Measurements from ENCODE around the gene FBLL1.
A peak's percentile ranks its signal among the peaks of the same experiment; 100 is the strongest.

FBLL1 gene

GRCh38 chr5:168494057-168494555 lies 35.0 kb upstream of the FBLL1 start:
- no peaks in the 10 kb centered on the region for H3K9me3 ChIP-seq (ENCODE audit: control extremely low read depth in 1 of 5, control insufficient read depth in 4 of 5, insufficient read depth in 2 of 5, low read depth in 1 of 5, low read length in 4 of 5)
- POLR2A ChIA-PET, result no interaction called here
- 97% methylated on average over 3 of the region's 5 CpGs for WGBS (ENCODE audit: insufficient coverage)
- H3K4me1 ChIP-seq (ENCODE audit: control extremely low read depth in 1 of 4, control insufficient read depth in 4 of 4, insufficient read depth in 4 of 4, low read length in 3 of 4), result no peaks in the 10 kb centered on the region
- H3K27ac ChIP-seq (ENCODE audit: insufficient read depth in 1 of 2, low read depth in 1 of 2, low read length in 2 of 2, poor library complexity in 1 of 2, severe bottlenecking in 2 of 2), result no peak overlapping the region
- CTCF ChIA-PET, result no interaction called here
- H3K36me3 ChIP-seq (ENCODE audit: control insufficient read depth in 4 of 4, insufficient read depth in 4 of 4, low read length in 3 of 4), result peaks cover 27 to 86% (median 57%) of the 10 kb centered on the region in 4 experiments
- H3K27me3 ChIP-seq (replicated peaks in 2 of 5; ENCODE audit: control insufficient read depth in 4 of 5, insufficient read depth in 5 of 5, low read length in 4 of 5), result no peaks in the 10 kb centered on the region
- no peak for DNase-seq
- H3K4me3 ChIP-seq (ENCODE audit: control insufficient read depth in 1 of 7, extremely low read depth in 1 of 7, insufficient read depth in 4 of 7, low read depth in 2 of 7, low read length in 6 of 7), result no peak overlapping the region

GRCh38 chr5:168502563-168503237 lies 26.4 kb upstream of the FBLL1 start:
- no peak overlapping the region for H3K27ac ChIP-seq (ENCODE audit: insufficient read depth in 1 of 2, low read depth in 1 of 2, low read length in 2 of 2, poor library complexity in 1 of 2, severe bottlenecking in 2 of 2)
- no peaks in the 10 kb centered on the region for H3K9me3 ChIP-seq (ENCODE audit: control extremely low read depth in 1 of 5, control insufficient read depth in 4 of 5, insufficient read depth in 2 of 5, low read depth in 1 of 5, low read length in 4 of 5)
- CTCF ChIA-PET, result interaction anchor here (1.6 kb wide), 1 partner anchor 15 kb away, joined by 3 read pairs; no protein-coding TSS in a partner anchor
- no peak overlapping the region for H3K4me3 ChIP-seq (ENCODE audit: control insufficient read depth in 1 of 7, extremely low read depth in 1 of 7, insufficient read depth in 4 of 7, low read depth in 2 of 7, low read length in 6 of 7)
- H3K27me3 ChIP-seq (replicated peaks in 2 of 5; ENCODE audit: control insufficient read depth in 4 of 5, insufficient read depth in 5 of 5, low read length in 4 of 5), result no peaks in the 10 kb centered on the region
- no peak for DNase-seq
- peaks cover 6 to 64% (median 41%) of the 10 kb centered on the region in 4 experiments for H3K36me3 ChIP-seq (ENCODE audit: control insufficient read depth in 4 of 4, insufficient read depth in 4 of 4, low read length in 3 of 4)
- no CpG with 5 or more reads among the region's 7 CpGs for WGBS (ENCODE audit: insufficient coverage)
- POLR2A ChIA-PET, result no interaction called here
- no peaks in the 10 kb centered on the region for H3K4me1 ChIP-seq (ENCODE audit: control extremely low read depth in 1 of 4, control insufficient read depth in 4 of 4, insufficient read depth in 4 of 4, low read length in 3 of 4)

GRCh38 chr5:168513861-168514428 lies 15.2 kb upstream of the FBLL1 start:
- H3K27me3 ChIP-seq (replicated peaks in 2 of 5; ENCODE audit: control insufficient read depth in 4 of 5, insufficient read depth in 5 of 5, low read length in 4 of 5), result no peaks in the 10 kb centered on the region
- H3K4me1 ChIP-seq (ENCODE audit: control extremely low read depth in 1 of 4, control insufficient read depth in 4 of 4, insufficient read depth in 4 of 4, low read length in 3 of 4), result no peaks in the 10 kb centered on the region
- peak in 2 of 3 donors; percentile 4 to 27 for DNase-seq
- H3K9me3 ChIP-seq (ENCODE audit: control extremely low read depth in 1 of 5, control insufficient read depth in 4 of 5, insufficient read depth in 2 of 5, low read depth in 1 of 5, low read length in 4 of 5), result peaks cover 3 to 27% (median 7%) of the 10 kb centered on the region in 5 experiments
- POLR2A ChIA-PET, result no interaction called here
- WGBS (ENCODE audit: insufficient coverage), result no CpG with 5 or more reads among the region's 2 CpGs
- H3K4me3 ChIP-seq (ENCODE audit: control insufficient read depth in 1 of 7, extremely low read depth in 1 of 7, insufficient read depth in 4 of 7, low read depth in 2 of 7, low read length in 6 of 7), result no peak overlapping the region
- peaks cover 31 to 96% (median 70%) of the 10 kb centered on the region in 4 experiments for H3K36me3 ChIP-seq (ENCODE audit: control insufficient read depth in 4 of 4, insufficient read depth in 4 of 4, low read length in 3 of 4)
- CTCF ChIA-PET, result no interaction called here
- no peak overlapping the region for H3K27ac ChIP-seq (ENCODE audit: insufficient read depth in 1 of 2, low read depth in 1 of 2, low read length in 2 of 2, poor library complexity in 1 of 2, severe bottlenecking in 2 of 2)

GRCh38 chr5:168525856-168526255 lies 3.2 kb upstream of the FBLL1 start:
- H3K9me3 ChIP-seq (ENCODE audit: control extremely low read depth in 1 of 5, control insufficient read depth in 4 of 5, insufficient read depth in 2 of 5, low read depth in 1 of 5, low read length in 4 of 5), result peaks cover 0 to 7% (median 0%) of the 10 kb centered on the region in 5 experiments
- peaks cover 3 to 27% (median 14%) of the 10 kb centered on the region in 5 experiments for H3K27me3 ChIP-seq (replicated peaks in 2 of 5; ENCODE audit: control insufficient read depth in 4 of 5, insufficient read depth in 5 of 5, low read length in 4 of 5)
- no peak for DNase-seq
- H3K36me3 ChIP-seq (ENCODE audit: control insufficient read depth in 4 of 4, insufficient read depth in 4 of 4, low read length in 3 of 4), result peaks cover 0 to 2% (median 0%) of the 10 kb centered on the region in 4 experiments
- peaks cover 0 to 8% (median 7%) of the 10 kb centered on the region in 4 experiments for H3K4me1 ChIP-seq (ENCODE audit: control extremely low read depth in 1 of 4, control insufficient read depth in 4 of 4, insufficient read depth in 4 of 4, low read length in 3 of 4)
- ChIA-PET POLR2A (no interaction called here), CTCF (interaction anchor here (0.8 kb wide), 1 partner anchor 11 kb away, joined by 3 read pairs; no protein-coding TSS in a partner anchor)
- no peak overlapping the region for H3K4me3 ChIP-seq (ENCODE audit: control insufficient read depth in 1 of 7, extremely low read depth in 1 of 7, insufficient read depth in 4 of 7, low read depth in 2 of 7, low read length in 6 of 7)
- WGBS (ENCODE audit: insufficient coverage), result 100% methylated on average over 1 of the region's 2 CpGs
- no peak overlapping the region for H3K27ac ChIP-seq (ENCODE audit: insufficient read depth in 1 of 2, low read depth in 1 of 2, low read length in 2 of 2, poor library complexity in 1 of 2, severe bottlenecking in 2 of 2)

- Histone ChIP-seq H3K4me3 (ENCODE audit: control insufficient read depth in 1 of 7, extremely low read depth in 1 of 7, insufficient read depth in 4 of 7, low read depth in 2 of 7, low read length in 6 of 7) (no peak overlapping the region), H3K27ac (ENCODE audit: insufficient read depth in 1 of 2, low read depth in 1 of 2, low read length in 2 of 2, poor library complexity in 1 of 2, severe bottlenecking in 2 of 2) (no peak overlapping the region), H3K9me3 (ENCODE audit: control extremely low read depth in 1 of 5, control insufficient read depth in 4 of 5, insufficient read depth in 2 of 5, low read depth in 1 of 5, low read length in 4 of 5) (peaks cover 0 to 7% (median 0%) of the 10 kb centered on the region in 5 experiments), H3K36me3 (ENCODE audit: control insufficient read depth in 4 of 4, insufficient read depth in 4 of 4, low read length in 3 of 4) (no peaks in the 10 kb centered on the region), H3K27me3 (replicated peaks in 2 of 5; ENCODE audit: control insufficient read depth in 4 of 5, insufficient read depth in 5 of 5, low read length in 4 of 5) (peaks cover 12 to 45% (median 20%) of the 10 kb centered on the region in 5 experiments), H3K4me1 (ENCODE audit: control extremely low read depth in 1 of 4, control insufficient read depth in 4 of 4, insufficient read depth in 4 of 4, low read length in 3 of 4) (peaks cover 0 to 8% (median 7%) of the 10 kb centered on the region in 4 experiments)
- ChIA-PET POLR2A (no interaction called here), CTCF (no interaction called here)
- no peak for DNase-seq
- 92% methylated on average over 4 of the region's 4 CpGs for WGBS (ENCODE audit: insufficient coverage)
These were observed 1.3 kb upstream of the FBLL1 start for GRCh38 chr5:168527756-168528295.

DNA sequence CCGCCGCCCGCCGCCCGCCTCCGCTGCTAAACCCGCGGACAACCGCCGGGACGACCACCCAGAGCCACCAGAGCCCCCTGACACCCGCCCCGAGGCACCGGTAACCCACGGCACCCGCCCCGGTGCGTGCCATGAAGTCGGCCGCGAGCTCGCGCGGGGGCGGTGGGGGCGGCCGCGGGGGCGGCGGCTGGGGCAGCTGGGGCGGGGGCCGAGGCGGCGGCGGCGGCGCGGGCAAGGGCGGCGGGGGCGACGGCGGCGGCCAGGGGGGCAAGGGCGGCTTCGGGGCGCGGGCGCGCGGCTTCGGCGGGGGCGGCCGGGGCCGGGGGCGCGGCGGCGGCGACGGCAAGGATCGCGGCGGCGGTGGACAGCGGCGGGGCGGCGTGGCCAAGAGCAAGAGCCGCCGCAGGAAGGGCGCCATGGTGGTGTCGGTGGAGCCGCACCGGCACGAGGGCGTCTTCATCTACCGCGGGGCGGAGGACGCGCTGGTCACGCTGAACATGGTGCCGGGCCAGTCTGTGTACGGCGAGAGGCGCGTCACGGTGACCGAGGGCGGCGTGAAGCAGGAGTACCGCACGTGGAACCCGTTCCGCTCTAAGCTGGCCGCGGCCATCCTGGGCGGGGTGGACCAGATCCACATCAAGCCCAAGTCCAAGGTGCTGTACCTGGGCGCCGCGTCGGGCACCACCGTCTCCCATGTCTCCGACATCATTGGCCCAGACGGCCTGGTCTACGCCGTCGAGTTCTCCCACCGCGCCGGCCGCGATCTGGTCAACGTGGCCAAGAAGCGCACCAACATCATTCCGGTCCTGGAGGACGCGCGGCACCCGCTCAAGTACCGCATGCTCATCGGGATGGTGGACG lies 499 bp downstream of the FBLL1 start:
- Histone ChIP-seq H3K9me3 (ENCODE audit: control extremely low read depth in 1 of 5, control insufficient read depth in 4 of 5, insufficient read depth in 2 of 5, low read depth in 1 of 5, low read length in 4 of 5) (peaks cover 0 to 7% (median 0%) of the 10 kb centered on the region in 5 experiments), H3K27me3 (replicated peaks in 2 of 5; ENCODE audit: control insufficient read depth in 4 of 5, insufficient read depth in 5 of 5, low read length in 4 of 5) (peaks cover 12 to 47% (median 22%) of the 10 kb centered on the region in 5 experiments), H3K27ac (ENCODE audit: insufficient read depth in 1 of 2, low read depth in 1 of 2, low read length in 2 of 2, poor library complexity in 1 of 2, severe bottlenecking in 2 of 2) (no peak overlapping the region), H3K36me3 (ENCODE audit: control insufficient read depth in 4 of 4, insufficient read depth in 4 of 4, low read length in 3 of 4) (no peaks in the 10 kb centered on the region), H3K4me1 (ENCODE audit: control extremely low read depth in 1 of 4, control insufficient read depth in 4 of 4, insufficient read depth in 4 of 4, low read length in 3 of 4) (peaks cover 0 to 8% (median 7%) of the 10 kb centered on the region in 4 experiments), H3K4me3 (ENCODE audit: control insufficient read depth in 1 of 7, extremely low read depth in 1 of 7, insufficient read depth in 4 of 7, low read depth in 2 of 7, low read length in 6 of 7) (peak overlapping the region in 5 of 7 experiments; percentile 23 to 76 (median 57))
- CTCF ChIA-PET, result no interaction called here
- POLR2A ChIA-PET, result no interaction called here
- DNase-seq, result peak in 2 of 3 donors; percentile 13 to 43
- 18% methylated on average over 105 of the region's 125 CpGs for WGBS (ENCODE audit: insufficient coverage)
